Tongue (tissue), 2 donors: ENCODE data around the gene CDH9. TPM values are rescaled to one million over a fixed set of nuclear protein-coding genes. Genes with fewer than 3 reads are reported as not detected.

Source experiments
- DNase-seq: peaks from one replicate; pipeline ENCODE4 v3.0.0-alpha.2; 2015
- total RNA-seq: library from RNA; depleted of rRNA; stranded (reverse); fragments of >200 nt; gene quantifications from one replicate; pipeline ENCODE4 v1.2.3, GENCODE V29; 2014

Gene CDH9, protein sequence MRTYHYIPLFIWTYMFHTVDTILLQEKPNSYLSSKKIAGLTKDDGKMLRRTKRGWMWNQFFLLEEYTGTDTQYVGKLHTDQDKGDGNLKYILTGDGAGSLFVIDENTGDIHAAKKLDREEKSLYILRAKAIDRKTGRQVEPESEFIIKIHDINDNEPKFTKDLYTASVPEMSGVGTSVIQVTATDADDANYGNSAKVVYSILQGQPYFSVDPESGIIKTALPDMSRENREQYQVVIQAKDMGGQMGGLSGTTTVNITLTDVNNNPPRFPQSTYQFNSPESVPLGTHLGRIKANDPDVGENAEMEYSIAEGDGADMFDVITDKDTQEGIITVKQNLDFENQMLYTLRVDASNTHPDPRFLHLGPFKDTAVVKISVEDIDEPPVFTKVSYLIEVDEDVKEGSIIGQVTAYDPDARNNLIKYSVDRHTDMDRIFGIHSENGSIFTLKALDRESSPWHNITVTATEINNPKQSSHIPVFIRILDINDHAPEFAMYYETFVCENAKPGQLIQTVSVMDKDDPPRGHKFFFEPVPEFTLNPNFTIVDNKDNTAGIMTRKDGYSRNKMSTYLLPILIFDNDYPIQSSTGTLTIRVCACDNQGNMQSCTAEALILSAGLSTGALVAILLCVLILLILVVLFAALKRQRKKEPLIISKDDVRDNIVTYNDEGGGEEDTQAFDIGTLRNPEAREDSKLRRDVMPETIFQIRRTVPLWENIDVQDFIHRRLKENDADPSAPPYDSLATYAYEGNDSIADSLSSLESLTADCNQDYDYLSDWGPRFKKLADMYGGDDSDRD
- not detected for total RNA-seq

DNA sequence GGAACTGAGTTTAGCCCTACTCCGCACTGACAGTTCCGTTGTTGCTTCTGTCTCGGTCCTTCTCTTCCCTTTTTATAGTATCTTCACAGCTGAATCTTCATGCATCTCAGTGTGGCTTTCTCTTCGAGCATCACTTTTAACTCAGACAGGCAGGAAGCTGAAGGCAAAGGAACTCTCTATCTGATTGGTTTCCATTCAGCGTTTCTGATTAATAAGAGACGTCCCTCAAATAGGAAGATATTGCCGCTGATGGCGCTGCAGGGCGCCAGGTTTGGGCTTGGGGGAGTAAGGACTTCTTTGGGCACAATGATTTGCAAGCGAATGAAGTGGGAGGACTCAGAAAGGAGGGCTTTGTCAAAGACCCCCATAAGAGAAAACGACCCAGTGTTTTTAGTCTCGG is at the start of gene CDH9:
Gene CDH9, minus strand, starts transcription at position 111 of the 400 bp plus-strand sequence. CDS start 50,253 bp downstream, outside the sequence.
- peak; percentile 5 for DNase-seq

GRCh38 chr5:27087747-27088146 is 49.4 kb upstream of the CDH9 start:
- no peak for DNase-seq

DNA sequence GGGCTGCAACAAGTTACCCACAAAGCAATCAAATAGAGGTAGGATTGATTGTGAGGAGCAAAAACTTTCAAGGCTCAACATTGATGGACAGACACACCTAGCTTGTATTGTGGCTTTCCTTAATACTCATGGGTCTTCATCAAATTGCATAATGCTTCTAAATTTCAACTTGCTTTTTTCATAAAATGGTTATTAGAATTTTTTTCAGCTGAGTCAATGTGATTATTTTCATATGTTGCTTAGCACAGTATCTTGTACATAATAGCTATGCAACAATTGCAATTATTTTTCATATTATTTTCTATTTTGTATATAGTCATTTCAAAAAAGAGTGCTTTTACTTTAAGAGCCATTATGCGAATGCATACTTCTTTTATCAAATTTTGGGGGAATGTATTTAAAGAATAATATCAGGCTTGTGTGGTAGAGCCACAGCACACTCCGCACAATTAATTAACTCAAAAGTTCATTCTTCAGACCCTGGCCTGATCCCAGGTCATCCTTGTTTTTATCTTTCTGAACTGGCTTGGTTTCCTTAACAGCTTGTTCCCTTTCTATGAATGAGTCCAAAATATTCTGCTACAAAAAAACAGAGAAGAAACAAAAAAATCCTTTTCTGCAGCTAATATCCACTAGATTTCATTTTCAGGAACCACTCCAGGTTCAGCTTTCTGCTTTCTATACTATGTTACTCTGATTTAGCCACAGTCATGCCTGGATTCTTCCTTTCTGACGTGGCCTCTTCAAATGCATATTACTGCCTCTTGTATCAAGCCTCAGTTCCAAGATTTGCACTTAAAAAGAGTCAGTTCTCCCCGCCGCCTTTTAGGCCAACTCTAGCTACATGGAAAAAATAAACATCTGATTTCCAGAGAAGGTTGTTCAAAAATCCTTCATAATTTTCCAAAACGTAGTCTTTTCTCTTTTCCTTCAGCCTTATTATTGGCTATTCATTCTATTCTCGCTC is 45.3 kb upstream of the CDH9 start:
- no peak for DNase-seq

DNA sequence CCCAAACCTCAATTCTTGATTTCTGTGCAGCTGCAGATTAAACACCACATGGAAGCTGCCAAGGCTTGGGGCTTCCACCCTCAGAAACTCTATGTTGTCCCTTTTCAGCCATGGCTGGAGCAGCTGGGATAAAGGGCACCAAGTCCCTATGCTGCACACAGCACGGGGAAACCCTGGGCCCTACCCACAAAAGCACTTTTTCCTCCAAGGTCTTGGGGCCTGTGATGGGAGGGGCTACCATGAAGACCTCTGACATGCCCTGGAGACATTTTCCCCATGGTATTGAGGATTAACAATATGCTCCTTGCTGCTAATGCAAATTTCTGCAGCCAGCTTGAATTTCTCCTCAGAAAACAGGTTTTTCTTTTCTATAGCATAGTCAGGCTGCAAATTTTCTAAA is 41.8 kb upstream of the CDH9 start:
- DNase-seq, result no peak

- no peak for DNase-seq
Observed at GRCh38 chr5:27062451-27062850, 24.1 kb upstream of the CDH9 start.

- DNase-seq, result no peak
Observed at GRCh38 chr5:27048510-27048909, 10.1 kb upstream of the CDH9 start.

GRCh38 chr5:27041372-27041771 is 3.0 kb upstream of the CDH9 start:
- DNase-seq, result no peak

- DNase-seq, result no peak
Observed at GRCh38 chr5:27034565-27034964, 3.8 kb downstream of the CDH9 start.

- DNase-seq, result no peak
Observed at GRCh38 chr5:27026801-27027200, 11.6 kb downstream of the CDH9 start.

- DNase-seq, result no peak
Observed at GRCh38 chr5:27026063-27026462, 12.3 kb downstream of the CDH9 start.

DNA sequence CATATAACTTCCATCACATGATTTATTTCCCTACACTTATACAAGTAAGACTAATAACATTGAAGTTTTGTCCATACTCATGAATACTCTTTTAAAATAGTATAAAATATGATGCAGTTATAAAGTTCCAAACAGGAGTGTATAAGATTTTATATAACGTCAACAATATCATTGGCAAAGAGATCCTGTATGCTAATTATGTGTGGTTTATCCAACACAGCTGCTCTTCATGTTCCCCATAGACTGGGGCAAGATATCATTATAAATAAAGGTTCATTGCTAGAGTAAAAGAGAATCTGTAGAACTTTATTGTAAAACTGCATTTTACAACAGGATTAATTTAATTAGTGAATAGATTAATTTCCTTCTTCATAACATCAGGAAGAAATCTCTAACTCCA is 16.9 kb downstream of the CDH9 start:
- no peak for DNase-seq

DNA sequence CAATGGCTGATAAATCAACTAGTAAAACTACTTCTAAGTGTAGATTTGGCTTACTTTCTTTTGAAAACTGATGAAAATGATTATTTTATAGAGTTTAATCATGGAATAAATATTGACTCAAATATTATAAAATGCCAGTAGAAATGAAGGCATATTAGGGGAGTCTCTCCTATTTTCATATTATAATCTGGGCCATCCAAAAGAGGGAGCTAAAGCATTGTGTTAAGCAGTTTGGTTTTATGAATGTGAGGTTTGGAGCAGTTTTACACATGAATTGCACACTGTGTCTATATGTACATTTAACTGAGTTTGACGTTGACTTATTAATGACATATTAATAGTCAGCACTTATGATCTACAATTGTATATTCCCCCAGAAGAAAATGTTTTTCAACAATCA is 17.4 kb downstream of the CDH9 start:
- DNase-seq, result peak; percentile 54

- DNase-seq, result peak; percentile 1
Observed at GRCh38 chr5:27015758-27016157, 22.6 kb downstream of the CDH9 start.

DNA sequence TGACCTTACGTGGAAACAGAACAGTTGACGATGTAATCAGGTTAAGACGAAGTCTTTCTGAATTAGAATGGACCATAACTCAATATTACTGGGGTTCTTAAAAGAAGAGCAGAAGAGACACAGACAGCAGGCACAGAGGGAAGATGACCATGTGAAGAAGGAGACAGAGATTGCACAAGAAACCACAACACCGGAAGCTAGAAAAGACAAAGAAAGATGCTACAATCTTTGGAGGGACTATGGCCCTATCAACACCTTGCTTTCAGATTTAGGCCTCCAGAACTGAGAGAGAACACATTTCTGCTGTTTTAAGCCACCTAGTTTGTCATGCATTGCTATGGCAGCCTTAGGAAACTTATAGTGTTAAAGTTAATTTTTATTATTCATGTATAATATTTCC is 27.1 kb downstream of the CDH9 start:
- no peak for DNase-seq

- DNase-seq, result no peak
Observed at GRCh38 chr5:27010646-27011045, 27.7 kb downstream of the CDH9 start.

GRCh38 chr5:27009540-27009915 is 28.9 kb downstream of the CDH9 start:
- DNase-seq, result no peak

GRCh38 chr5:27008604-27009539 is 29.5 kb downstream of the CDH9 start:
- DNase-seq, result no peak

- DNase-seq, result no peak
Observed at GRCh38 chr5:27007121-27007520, 31.3 kb downstream of the CDH9 start.

- no peak for DNase-seq
Observed at GRCh38 chr5:26986985-26987384, 51.4 kb downstream of the CDH9 start.

GRCh38 chr5:26981750-26982149 is 56.6 kb downstream of the CDH9 start:
- no peak for DNase-seq

GRCh38 chr5:26959290-26959689 is 79.1 kb downstream of the CDH9 start:
- DNase-seq, result no peak
